ENCODE data around the gene ZNF124. TPM values are rescaled to one million over a fixed set of nuclear protein-coding genes. Genes with fewer than 3 reads are reported as not detected.

Gene ZNF124
- total and polyA plus RNA-seq, 2 experiments from 2014 or later: 7.0 to 74.2 TPM

DNA sequence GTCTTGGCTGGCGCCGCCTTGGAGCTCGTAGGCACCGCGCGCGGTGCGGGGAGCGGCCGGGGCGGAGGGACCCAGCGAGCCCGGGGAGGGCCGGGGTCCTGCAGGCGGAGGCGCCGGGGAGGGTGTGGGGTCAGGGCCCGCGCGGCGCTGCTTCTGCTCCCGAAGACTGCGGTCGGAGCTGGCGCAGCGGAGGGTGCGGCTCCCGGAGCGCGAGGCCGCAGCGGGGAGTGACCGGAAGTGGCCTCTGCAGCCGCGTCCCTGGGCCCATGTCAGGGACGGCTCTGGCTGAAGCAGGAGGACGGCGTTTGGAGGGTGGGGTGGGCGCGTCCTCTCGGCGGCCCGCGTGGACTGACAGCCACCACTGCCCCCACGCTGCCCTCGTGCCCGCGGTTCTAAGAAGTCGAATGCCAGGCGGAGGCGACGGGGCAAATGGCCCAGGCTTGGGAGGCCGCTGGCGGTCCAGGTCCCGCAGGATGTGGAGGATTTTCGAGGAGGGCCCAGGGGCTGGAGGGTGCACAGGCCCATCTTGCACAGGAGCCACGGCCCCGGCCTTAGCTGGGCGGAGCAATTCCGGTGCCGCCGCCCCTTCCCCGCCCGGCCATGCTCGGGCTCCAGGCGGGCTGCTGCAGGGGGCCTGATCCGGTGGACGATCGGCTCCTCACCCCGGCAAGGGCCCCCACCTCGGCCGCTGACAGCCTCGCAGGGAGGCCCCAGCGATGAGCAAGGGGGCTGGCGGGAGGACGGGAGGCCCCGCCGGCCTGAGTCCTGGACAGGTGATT, 59.9 kb downstream of the ZNF124 start:
- Histone ChIP-seq H3K27ac (peak overlapping the region; percentile 86), H2AFZ (peak overlapping the region; percentile 99)
- peak; percentile 78 for DNase-seq (ENCODE audit: low spot score)

GRCh38 chr1:247111259-247111699, 60.5 kb downstream of the ZNF124 start:
- H3K27ac ChIP-seq: peak overlapping the region; percentile 86
- TF ChIP-seq EZH2 (IDR thresholded peaks at IDR 0.05; ENCODE audit: borderline replicate concordance) (no peak), EZH2phosphoT487 (IDR thresholded peaks at IDR 0.05; ENCODE audit: low read depth, severe bottlenecking, unreplicated experiment) (no peak)
- TF ChIP-seq, protein P1, sequence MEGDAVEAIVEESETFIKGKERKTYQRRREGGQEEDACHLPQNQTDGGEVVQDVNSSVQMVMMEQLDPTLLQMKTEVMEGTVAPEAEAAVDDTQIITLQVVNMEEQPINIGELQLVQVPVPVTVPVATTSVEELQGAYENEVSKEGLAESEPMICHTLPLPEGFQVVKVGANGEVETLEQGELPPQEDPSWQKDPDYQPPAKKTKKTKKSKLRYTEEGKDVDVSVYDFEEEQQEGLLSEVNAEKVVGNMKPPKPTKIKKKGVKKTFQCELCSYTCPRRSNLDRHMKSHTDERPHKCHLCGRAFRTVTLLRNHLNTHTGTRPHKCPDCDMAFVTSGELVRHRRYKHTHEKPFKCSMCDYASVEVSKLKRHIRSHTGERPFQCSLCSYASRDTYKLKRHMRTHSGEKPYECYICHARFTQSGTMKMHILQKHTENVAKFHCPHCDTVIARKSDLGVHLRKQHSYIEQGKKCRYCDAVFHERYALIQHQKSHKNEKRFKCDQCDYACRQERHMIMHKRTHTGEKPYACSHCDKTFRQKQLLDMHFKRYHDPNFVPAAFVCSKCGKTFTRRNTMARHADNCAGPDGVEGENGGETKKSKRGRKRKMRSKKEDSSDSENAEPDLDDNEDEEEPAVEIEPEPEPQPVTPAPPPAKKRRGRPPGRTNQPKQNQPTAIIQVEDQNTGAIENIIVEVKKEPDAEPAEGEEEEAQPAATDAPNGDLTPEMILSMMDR (IDR thresholded peaks at IDR 0.05; ENCODE audit: poor library complexity): no peak
- peak; percentile 50 for DNase-seq (ENCODE audit: low spot score)

More for the DNA sequence above, 59.9 kb downstream of the ZNF124 start:
- TF ChIP-seq EZH2phosphoT487 (IDR thresholded peaks at IDR 0.05; ENCODE audit: low read depth, severe bottlenecking, unreplicated experiment): no peak
- TF ChIP-seq, protein P1 (IDR thresholded peaks at IDR 0.05; ENCODE audit: poor library complexity): no peak
- no peak for TF ChIP-seq EZH2 (IDR thresholded peaks at IDR 0.05; ENCODE audit: borderline replicate concordance)
- Histone ChIP-seq H3K27me3 (no peaks in the 10 kb centered on the region), H3K79me2 (peaks cover 6% of the 10 kb centered on the region), H3K4me3 (peak overlapping the region; percentile 99), H4K20me1 (ENCODE audit: insufficient read depth, poor library complexity, severe bottlenecking) (no peaks in the 10 kb centered on the region), H3K4me2 (peak overlapping the region; percentile 98), H3K9me3 (ENCODE audit: low read depth) (no peaks in the 10 kb centered on the region), H3K36me3 (replicated peaks; ENCODE audit: insufficient read depth, low read depth) (no peaks in the 10 kb centered on the region), H3K9me2 (replicated peaks; ENCODE audit: insufficient read depth) (no peaks in the 10 kb centered on the region), H3K4me1 (ENCODE audit: insufficient read depth) (peaks cover 5% of the 10 kb centered on the region)
- 2% methylated on average over 55 of the region's 78 CpGs for WGBS (ENCODE audit: low lambda C conversion rate, missing lambda C conversion rate)

GRCh38 chr1:247110627-247111258, 61.1 kb downstream of the ZNF124 start:
- Histone ChIP-seq H3K4me2 (peak overlapping the region; percentile 98), H3K27me3 (no peaks in the 10 kb centered on the region), H3K36me3 (replicated peaks; ENCODE audit: insufficient read depth, low read depth) (no peaks in the 10 kb centered on the region), H3K79me2 (peaks cover 6% of the 10 kb centered on the region), H3K4me1 (ENCODE audit: insufficient read depth) (peaks cover 5% of the 10 kb centered on the region), H3K4me3 (peak overlapping the region; percentile 99), H3K9me2 (replicated peaks; ENCODE audit: insufficient read depth) (no peaks in the 10 kb centered on the region), H4K20me1 (ENCODE audit: insufficient read depth, poor library complexity, severe bottlenecking) (no peaks in the 10 kb centered on the region), H3K9me3 (ENCODE audit: low read depth) (no peaks in the 10 kb centered on the region), H3K27ac (peak overlapping the region; percentile 86), H2AFZ (peak overlapping the region; percentile 99)
- 17% methylated on average over 28 of the region's 30 CpGs for WGBS (ENCODE audit: low lambda C conversion rate, missing lambda C conversion rate)
- TF ChIP-seq, protein P1 (IDR thresholded peaks at IDR 0.05; ENCODE audit: poor library complexity): no peak
- no peak for TF ChIP-seq EZH2phosphoT487 (IDR thresholded peaks at IDR 0.05; ENCODE audit: low read depth, severe bottlenecking, unreplicated experiment)
- TF ChIP-seq EZH2 (IDR thresholded peaks at IDR 0.05; ENCODE audit: borderline replicate concordance): no peak
- peak; percentile 40 for DNase-seq (ENCODE audit: low spot score)

More at GRCh38 chr1:247111259-247111699, 60.5 kb downstream of the ZNF124 start:
- 0% methylated on average over 13 of the region's 62 CpGs for WGBS (ENCODE audit: low lambda C conversion rate, missing lambda C conversion rate)
- H3K9me2 ChIP-seq (replicated peaks; ENCODE audit: insufficient read depth): no peaks in the 10 kb centered on the region
- no peaks in the 10 kb centered on the region for H3K9me3 ChIP-seq (ENCODE audit: low read depth)
- H3K4me1 ChIP-seq (ENCODE audit: insufficient read depth): peaks cover 5% of the 10 kb centered on the region
- H3K4me3 ChIP-seq: peak overlapping the region; percentile 99
- no peaks in the 10 kb centered on the region for H4K20me1 ChIP-seq (ENCODE audit: insufficient read depth, poor library complexity, severe bottlenecking)
- H3K79me2 ChIP-seq: peaks cover 6% of the 10 kb centered on the region
- peak overlapping the region; percentile 98 for H3K4me2 ChIP-seq
- H3K27me3 ChIP-seq: no peaks in the 10 kb centered on the region
- peak overlapping the region; percentile 99 for H2AFZ ChIP-seq
- no peaks in the 10 kb centered on the region for H3K36me3 ChIP-seq (replicated peaks; ENCODE audit: insufficient read depth, low read depth)

Data from hepatocyte (in vitro differentiated cells).